ENCODE data around the gene CORO2A.
"Not testable (repeated sequence)": the region's sequence is repeated elsewhere in the genome, so short reads cannot be mapped to it uniquely, and the experiment has no call there.

The CORO2A gene

GRCh38 chr9:98129451-98129881 is 63.0 kb downstream of the CORO2A start:
- H3K4me3 ChIP-seq (ENCODE audit: low read depth, low read length), result no peak overlapping the region
- in situ Hi-C loops (cut with HindIII; ENCODE audit: low sequenced_read_pairs), result no loop called here
- no peak for DNase-seq (ENCODE audit: low read depth, low spot score)
- TF ChIP-seq CTCF (IDR thresholded peaks at IDR 0.05; ENCODE audit: low read depth, low read length), result no peak

- in situ Hi-C loops (cut with HindIII; ENCODE audit: low sequenced_read_pairs), result no loop called here
- no peak for DNase-seq (ENCODE audit: low read depth, low spot score)
- TF ChIP-seq CTCF (IDR thresholded peaks at IDR 0.05; ENCODE audit: low read depth, low read length), result no peak
- no peak overlapping the region for H3K4me3 ChIP-seq (ENCODE audit: low read depth, low read length)
Measured at GRCh38 chr9:98128316-98128715, 64.1 kb downstream of the CORO2A start.

GRCh38 chr9:98127226-98127625 is 65.2 kb downstream of the CORO2A start:
- TF ChIP-seq CTCF (IDR thresholded peaks at IDR 0.05; ENCODE audit: low read depth, low read length), result no peak
- in situ Hi-C loops (cut with HindIII; ENCODE audit: low sequenced_read_pairs), result no loop called here
- H3K4me3 ChIP-seq (ENCODE audit: low read depth, low read length), result no peak overlapping the region
- no peak for DNase-seq (ENCODE audit: low read depth, low spot score)

- TF ChIP-seq CTCF (IDR thresholded peaks at IDR 0.05; ENCODE audit: low read depth, low read length), result no peak
- H3K4me3 ChIP-seq (ENCODE audit: low read depth, low read length), result no peak overlapping the region
Measured at GRCh38 chr9:98124637-98125426, 67.6 kb downstream of the CORO2A start.

GRCh38 chr9:98124091-98124490 is 68.3 kb downstream of the CORO2A start:
- DNase-seq (ENCODE audit: low read depth, low spot score); in situ Hi-C loops (cut with HindIII; ENCODE audit: low sequenced_read_pairs); H3K4me3 ChIP-seq (ENCODE audit: low read depth, low read length): not testable (repeated sequence)

More at GRCh38 chr9:98124637-98125426, 67.6 kb downstream of the CORO2A start:
- in situ Hi-C loops (cut with HindIII; ENCODE audit: low sequenced_read_pairs), result no loop called here
- DNase-seq (ENCODE audit: low read depth, low spot score), result no peak

- DNase-seq (ENCODE audit: low read depth, low spot score), result no peak
- in situ Hi-C loops (cut with HindIII; ENCODE audit: low sequenced_read_pairs), result no loop called here
- no peak overlapping the region for H3K4me3 ChIP-seq (ENCODE audit: low read depth, low read length)
- no peak for TF ChIP-seq CTCF (IDR thresholded peaks at IDR 0.05; ENCODE audit: low read depth, low read length)
Measured at GRCh38 chr9:98121058-98121457, 71.4 kb downstream of the CORO2A start.

GRCh38 chr9:98120476-98120875 is 72.0 kb downstream of the CORO2A start:
- H3K4me3 ChIP-seq (ENCODE audit: low read depth, low read length), result no peak overlapping the region
- TF ChIP-seq CTCF (IDR thresholded peaks at IDR 0.05; ENCODE audit: low read depth, low read length), result no peak
- DNase-seq (ENCODE audit: low read depth, low spot score), result no peak
- in situ Hi-C loops (cut with HindIII; ENCODE audit: low sequenced_read_pairs), result no loop called here

Data from astrocyte of the spinal cord (primary cell).